Activated T-helper 1 cell treated with anti-CD3 and anti-CD28 coated beads, Interleukin-2, amount 50 U/mL, for 16 hours (primary cell): ENCODE measurements around the gene VSNL1.

Source experiments
- DNase-seq, 2 donors: peaks; one replicate each; pipeline ENCODE4 v3.0.0-alpha.2; 2020; ENCODE audit warnings: low read depth in 1 of 2, low spot score in 1 of 2

VSNL1 gene

DNA sequence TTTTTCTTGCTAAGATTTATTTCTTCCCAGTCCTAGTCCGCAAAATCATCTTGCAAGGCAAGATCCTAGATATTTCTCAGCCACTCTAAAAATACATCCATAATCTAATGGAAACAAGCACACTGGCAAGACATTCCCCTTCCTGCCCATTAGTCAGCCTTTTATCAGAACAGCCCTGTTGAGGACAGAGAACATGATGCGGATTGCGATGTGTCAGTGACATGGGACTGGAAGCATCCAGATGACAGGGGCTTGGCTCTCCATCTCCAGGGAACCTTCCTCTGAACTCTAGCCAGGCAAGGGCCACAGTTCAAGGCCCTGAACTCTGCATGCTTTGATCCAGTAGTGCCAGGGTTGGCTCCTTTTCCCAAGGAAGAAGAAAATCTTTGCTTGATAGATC lies 70.0 kb downstream of the VSNL1 start:
- no peak for DNase-seq

DNA sequence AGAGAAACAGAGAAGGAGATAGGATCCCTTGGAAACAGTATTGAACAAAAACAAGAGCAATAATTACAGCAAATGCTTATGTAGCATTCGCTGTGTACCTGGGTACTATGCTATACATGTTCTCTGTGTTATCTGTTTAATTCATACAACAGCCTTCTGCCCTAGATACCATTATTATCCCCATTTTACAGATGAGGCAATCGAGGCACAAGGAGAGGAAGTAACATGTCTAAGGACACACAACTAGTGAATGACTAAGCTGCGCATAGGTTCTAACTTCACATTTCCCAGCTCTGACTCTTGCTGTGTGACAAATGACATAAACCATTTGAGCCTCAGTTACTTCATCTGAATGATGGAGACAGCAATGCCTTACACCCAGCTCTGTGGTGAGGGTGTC lies 70.5 kb downstream of the VSNL1 start:
- no peak for DNase-seq

DNA sequence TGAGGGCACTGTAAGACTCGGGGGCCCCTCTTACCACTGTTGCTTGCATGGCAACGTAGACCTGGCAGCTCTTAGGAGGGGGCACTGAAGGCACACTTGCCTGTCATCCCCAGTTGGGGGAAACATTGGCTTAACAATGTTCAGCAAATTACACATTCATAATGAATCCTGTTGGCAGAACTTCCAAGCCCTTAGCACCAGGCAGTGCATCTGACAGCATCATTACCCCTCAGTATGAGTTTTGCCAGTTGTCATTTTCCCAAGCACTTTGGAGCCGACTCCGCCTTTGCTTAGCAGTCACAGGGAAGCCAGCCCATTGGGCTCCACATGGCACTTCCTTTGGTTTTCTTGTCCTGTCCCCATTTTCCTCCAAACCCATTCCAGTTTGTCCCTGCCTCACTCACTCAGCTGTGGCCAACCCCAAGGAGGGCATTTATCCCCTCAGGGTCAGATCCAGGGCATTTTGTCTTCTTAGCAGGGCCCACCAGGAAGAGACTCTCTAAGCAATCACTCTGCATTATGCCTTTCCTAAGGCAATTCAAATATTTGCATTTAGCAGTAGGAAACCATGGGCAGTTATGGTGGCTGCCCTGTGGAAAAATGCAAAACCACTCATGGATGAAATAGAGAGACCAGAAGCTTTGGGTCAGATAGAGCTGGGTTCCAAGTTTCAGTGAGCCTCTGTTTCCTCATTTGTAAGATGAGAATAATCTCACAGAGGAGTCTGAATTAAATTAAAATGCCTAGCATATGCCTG lies 73.9 kb downstream of the VSNL1 start:
- no peak for DNase-seq

DNA sequence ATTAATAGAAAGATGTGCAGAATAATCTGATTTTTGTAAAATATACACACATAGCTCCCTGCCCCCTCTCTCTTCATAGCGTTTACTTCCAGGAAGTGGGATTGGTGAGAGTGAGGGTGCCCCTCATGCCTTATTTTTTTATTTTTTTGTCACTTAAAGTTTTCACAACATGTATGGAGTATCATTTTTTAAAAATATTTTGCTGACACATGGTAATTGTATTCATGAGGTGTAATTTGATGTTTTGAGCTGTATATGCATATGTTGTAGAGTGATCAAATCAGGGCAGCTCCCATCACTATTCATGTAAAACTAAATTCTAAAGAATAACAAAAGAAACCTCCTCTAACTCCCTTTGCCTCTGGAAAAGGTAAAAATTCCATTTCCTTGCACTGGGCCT lies 74.7 kb downstream of the VSNL1 start:
- DNase-seq: no peak

DNA sequence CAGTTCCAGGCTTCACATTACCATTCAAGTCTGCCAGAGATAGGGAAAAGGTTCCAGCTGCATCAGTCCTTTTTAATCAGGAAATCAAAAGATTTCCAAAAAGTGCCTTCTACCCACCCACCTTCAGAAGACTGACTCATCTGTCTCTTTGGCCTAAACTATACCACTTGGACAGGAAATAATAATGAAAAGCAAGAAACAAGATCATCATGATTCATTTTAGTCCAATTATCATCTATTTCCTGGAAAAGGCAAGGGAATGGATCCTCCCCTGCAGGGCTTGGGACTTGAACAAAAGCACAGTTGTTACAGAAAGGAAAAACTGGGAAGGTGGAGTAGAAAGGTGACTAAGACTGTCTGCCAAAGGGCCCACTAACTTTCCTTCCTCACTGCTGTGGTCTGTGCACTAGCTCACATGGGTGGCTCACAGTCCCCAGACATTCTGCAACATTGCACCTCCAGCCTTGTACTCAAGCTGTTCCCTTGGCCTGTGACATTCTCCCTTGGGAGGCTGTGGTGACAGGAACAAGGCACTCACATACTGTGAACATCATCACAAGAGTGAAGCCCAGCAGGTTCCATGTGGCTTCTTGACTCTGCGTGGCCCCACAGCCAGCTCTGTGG lies 75.3 kb downstream of the VSNL1 start:
- no peak for DNase-seq

DNA sequence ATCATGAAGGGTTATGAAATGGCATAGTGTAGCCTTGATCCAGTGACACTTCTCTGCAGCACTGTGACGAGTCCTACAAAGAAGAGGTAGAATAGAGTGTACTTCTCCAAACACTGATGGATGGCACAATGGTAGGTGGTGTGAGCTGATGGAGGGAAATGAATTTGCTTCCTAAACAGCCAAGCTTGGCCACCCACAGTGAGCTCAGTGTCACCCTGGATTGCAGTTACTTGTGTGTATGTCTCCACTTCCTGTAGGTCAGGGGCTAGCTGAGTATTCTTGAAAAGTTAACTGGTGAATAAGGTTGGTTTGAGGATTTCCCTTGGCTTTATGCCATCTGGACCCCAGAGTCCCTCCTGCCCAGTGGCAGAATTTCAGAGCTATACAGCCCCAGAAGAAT lies 75.9 kb downstream of the VSNL1 start:
- no peak for DNase-seq

DNA sequence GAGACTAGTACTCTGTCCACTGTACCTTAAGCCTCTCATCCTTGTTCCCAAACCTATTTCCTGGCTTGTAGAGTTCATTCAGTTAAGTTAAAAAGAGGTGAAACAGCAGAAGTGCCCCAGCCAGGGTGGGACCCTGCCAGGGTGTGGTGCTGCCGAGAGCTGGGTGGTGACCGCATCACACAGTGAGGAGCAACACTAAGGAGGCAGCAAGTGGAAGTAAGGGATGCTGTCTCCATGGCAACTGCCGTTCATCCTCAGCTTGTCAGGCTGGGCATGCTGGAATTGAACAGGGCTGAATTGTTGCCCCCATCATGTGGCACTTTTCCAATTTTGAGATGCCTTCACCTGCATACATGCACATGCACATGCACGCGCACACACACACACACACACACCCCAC lies 77.0 kb downstream of the VSNL1 start:
- no peak for DNase-seq

DNA sequence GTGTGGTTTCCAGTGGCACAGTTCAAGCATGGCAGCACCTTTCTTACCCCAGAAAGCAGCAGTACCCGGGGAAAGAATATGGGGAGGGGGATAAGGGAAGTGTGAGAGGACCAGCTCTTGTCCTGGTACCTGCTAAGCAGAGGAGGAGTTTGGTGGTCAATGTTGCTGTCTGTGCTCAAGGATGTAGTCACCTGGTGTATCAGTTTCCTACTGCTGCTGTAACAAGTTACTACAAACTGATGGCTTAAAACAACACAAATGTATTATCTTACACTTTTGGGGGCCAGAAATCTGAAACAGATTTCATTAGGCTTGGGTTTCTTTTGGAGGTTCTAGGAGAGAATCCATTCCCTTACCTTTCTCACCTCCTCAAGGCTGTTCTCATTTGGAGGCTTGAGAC lies 77.5 kb downstream of the VSNL1 start:
- no peak for DNase-seq

DNA sequence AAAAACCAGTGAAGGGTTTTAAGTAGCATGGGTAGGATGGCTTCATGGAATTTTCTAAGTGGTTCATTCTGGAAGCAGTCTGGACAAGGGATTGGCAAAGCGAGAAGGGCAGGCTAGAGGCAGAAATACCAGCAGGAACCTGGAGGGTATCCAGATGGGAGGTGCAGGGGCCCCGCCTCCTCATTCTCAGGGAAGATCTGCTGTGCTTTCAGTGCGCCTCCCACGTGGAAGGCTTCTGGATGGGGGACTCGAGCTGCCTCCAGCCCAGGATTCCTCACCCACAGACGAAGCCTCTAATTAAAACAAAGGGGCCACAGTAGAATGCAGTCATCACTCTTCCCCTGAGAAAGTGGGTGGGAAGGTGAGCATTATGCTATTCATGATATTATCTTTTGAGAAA lies 79.8 kb downstream of the VSNL1 start:
- no peak for DNase-seq

DNA sequence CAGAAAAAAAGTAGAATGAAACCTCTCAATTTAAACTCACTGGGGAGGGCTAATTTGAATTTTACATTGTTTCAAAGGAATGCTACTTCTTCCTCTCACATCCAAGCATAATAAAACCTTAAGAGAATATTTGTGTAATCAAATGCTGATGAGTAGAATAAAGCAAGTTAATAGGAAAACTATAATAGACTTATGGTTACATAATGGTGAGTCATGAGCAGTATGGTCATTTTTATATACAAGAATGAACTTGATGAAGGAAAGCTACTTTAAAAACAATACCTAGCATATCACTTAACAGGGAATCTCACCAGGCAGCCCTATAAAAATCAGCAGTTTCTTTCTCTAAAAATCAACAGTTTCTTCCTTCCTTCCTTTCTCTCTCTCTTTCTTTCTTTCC lies 80.3 kb downstream of the VSNL1 start:
- no peak for DNase-seq

DNA sequence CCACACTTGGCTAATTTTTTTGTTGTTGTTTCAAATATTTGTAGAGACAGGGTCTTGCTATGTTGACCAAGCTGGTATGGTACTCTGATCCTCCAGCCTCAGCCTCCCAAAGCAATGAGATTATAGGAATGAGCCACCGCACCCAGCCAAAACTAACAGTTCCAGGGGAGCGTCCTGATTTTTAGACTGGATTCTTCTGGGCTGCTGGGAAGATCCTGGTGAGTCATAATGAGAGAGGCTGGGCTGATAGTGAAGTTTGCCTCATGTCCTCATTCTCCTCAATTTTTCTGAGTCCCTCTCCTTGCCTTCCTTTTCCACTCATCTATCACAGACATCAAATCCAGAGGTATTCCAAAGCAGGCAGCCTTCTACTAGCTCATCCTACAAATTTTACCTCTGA lies 81.3 kb downstream of the VSNL1 start:
- DNase-seq: no peak

DNA sequence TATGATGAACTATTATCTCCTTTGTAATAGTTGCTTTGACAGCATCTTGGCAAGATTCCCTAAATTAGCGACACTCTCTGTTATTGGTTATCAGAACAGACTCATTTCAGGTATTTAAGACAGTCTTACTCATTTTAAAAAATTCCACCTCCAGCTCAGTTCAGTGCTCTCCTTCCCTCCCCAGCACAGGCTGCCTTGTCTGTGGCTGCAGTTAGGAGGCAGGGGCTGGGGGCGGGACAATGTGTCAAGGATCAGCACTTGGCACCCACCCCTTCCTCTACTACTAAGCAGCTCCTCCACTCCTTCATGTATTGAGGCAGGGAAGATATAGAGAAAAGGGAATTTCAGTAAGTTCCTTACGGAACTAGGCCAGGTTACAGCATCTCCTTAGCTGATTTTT lies 85.0 kb downstream of the VSNL1 start:
- DNase-seq: no peak

DNA sequence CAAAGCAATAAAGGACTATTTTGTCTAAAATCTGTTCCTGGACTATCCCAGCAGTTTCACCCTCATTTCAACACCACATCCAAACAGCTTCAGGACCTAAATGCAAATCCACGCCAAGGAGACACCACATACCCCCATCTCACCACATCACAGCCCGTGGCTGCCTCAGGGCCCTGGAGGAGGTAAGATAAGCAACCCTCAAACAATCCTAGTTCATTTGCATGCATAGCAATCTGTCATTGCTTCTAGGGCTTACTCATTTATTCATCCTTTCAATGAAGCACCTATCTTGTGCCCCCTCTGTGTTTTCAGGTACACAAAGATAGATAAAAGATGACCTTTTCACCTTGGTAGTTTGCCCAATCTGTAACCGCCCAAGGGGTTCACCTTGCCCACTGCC lies 86.5 kb downstream of the VSNL1 start:
- no peak for DNase-seq

DNA sequence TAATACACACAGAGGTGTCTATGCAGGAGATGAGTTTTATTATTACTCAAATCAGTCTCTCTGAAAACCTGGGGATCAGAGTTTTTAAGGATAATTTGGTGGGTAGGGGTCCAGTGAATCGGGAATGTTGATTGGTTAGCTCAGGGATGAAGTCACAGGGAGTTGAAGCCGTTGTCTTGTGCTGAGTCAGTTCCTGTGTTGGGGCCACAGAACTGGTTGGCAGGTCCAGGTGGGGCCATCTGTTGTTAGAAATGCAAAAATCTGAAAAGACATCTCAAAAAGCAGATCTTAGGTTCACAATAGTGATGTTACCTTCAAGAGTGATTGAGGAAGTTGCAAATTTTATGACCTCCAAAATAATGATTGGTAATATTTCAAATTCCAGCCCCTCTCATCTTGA lies 86.9 kb downstream of the VSNL1 start:
- DNase-seq: no peak

DNA sequence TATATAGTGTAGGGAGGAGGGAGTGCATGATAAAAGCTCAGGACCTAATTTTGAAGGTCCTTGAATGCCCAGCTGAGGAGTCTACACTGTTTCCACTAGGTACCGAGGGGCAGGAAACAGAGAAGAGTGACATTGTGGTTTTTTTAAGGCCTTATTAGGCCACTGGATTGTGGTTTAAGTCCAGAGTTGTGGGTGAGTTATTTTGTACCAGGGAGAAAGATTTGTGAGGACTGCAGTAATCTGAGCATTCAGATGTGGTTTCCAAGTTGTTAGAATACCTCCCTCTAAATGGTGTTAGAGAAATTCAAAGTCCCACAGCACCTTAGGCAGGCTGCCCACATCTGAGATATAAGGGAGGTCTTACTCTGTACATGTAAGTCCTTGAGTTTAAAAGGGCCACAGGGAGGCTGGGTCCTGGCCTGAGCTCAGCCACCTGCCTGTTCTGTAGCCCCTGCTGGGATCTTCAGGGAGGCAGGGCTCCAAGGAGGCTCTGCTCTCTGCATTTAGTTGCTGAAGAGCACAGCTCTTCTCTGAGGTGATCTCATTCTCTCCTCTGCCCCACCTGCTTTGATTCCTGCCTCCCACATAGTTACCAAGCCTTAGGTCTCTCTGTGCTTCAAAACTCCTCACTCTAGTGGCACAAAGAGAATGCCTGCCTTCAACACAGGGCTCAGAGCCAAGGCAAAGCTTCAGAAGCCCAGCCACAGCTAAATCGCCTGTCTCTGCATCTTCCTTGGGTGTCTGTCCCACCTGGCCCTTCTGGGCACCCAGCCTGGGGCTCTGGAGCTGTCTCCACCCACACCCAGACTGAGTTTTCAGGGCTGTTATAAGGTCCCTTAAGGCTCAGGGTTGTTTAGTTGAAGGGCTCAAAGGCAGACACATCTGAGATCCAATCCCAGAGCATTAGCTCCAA lies 88.1 kb downstream of the VSNL1 start:
- no peak for DNase-seq

DNA sequence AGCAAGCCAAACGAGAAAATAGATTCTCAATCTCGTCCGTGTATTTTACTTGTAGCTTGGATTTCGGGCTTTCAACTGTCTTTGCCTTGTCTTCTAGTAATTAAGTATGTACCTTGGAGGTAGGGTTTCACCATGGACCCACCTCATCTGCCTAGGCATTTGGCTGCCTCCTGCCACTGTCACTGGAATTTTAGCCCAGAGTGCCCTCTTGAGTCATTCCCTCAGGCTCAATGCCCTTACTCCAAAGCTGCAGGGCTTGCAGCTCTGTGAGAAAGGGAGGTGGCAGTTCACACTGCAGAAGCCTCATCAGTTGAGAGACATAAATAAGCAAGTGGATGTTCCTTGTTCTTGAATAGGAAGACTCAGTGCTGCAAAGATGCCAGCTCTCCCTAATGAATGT lies 89.6 kb downstream of the VSNL1 start:
- no peak for DNase-seq

DNA sequence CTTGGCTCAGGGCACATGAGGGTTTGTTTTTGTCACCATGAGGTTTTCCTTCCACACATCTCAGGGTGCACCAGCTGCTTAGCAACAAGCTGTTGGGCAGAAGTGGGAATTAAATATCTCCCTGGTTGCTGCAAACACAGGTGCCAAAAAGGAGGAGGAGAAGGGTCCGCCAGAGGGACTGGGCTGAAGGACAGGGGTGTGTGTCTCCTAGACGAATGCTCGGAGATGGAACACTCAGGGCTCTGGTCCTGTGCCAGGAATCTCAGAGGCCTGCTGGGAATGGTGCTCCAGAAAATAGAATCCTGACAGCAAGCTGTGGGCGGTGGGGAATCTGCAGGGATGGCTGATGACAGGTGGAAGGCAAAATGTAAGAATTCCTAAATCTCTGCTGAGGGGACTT lies 94.5 kb downstream of the VSNL1 start:
- no peak for DNase-seq

DNA sequence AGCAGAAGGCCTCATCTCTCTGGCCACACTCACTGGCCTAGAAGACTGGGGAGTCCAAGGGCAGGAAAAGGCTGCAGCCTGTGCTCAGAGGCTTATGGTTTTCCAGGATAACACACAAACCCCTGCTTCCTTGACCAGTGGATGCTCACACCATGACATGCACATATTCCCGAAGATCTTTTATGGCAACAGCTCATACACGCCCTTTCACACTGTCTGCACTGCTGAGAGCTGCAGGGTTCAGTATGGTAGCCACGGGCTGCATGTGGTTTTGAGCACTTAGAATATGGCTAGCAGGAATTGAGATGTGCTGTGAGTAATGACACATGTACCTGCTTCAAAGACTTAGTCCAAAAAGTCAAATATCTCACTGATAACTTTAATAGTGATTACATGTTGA lies 95.8 kb downstream of the VSNL1 start:
- no peak for DNase-seq

DNA sequence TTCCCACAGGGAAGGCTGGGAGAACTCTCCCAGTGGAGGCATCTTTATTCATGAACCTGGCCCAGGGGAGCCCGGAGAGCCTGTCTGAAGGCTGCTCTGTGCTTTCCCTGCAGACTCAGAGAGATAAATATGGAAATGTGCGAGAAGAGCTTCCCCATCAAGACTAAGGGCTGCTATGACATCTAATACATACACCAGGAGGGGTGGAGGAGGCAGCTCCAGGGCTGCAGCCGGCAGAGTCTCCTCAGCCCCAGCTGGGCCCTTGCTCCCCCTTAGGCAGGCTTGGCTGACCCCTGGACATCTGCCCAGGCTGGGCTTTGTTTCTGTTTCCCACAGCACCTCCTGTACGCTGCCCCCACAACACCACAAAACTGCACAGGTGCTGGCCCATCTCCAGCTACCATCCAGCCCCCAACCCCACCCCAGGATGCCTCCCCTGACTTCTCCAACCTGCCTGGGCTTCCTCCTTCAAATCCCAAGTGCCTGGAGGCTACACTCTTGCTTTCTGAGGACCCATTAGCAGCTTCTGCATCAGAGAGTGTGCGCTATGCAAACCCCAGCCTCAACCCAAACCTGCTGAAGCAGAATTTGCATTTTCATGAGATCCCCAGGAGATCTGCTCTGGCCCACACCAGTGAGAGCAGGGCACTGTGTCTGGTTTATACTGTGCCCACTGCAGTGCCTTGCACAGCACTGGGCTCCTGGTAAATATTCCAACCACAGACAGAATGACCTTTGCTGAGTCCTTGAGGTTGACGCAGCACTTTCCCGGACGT lies 96.8 kb downstream of the VSNL1 start:
- no peak for DNase-seq

DNA sequence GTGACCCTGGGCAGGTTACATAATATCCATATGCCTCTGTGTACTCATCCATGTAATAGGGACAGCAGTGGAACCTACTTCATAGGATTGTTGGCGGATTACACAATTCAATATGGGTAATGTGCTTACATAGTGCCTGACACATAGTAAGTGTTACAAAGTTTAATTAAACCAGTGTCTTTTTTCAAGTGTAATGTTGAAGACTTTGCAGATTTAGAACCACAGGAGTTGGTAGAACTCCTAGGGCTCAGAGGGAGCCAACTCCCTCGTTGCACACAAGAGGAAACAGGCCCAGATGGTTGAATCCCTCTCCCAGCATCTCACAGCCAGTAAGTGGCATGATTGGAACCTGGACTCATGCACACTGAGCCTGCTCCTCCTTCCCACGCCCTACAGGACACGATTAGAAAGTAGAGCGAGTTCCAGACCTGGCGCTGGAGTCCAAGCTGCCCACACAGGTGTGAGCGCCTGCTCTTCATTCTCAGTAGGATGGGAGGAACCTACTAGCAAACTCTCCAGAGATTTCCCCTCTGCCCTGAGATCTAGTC lies 97.8 kb downstream of the VSNL1 start:
- no peak for DNase-seq

DNA sequence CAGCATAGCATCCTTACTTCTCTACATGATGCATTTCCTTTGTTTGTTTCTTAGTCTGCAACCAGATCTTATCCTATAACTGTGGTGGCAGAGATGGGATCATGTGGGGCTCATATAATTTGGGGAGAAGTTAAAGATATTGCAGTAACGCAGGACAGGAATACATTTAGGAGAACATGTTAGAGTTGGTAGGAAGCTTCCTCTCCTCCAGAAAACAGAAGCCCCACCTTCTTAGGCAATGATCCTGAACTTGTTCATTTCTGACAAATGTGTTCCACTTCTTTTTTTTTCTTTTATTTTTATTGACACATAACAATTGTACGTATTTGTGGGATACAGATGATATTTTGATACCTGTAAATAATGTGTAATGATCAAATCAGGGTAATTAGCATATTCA lies 99.9 kb downstream of the VSNL1 start:
- DNase-seq: no peak
